Panc1 (cell line): ENCODE data around the gene RBMS3.

Source experiments
- CTCF ChIP-seq: fragments of 450-650 bp; IDR thresholded peaks from 2 replicates; pipeline ENCODE4 v1.5.1; 2017; ENCODE audit warnings: mild to moderate bottlenecking
- POLR2AphosphoS5 ChIP-seq: IDR thresholded peaks from 2 replicates; pipeline ENCODE4 v1.6.1; 2012; ENCODE audit warnings: mild to moderate bottlenecking, low read depth, low read length, moderate library complexity
- REST ChIP-seq, 2 experiments: IDR thresholded peaks; 2 replicates each; pipeline ENCODE4 v1.6.1; 2011 to 2012; ENCODE audit warnings: low read depth in 2 of 2, control low read depth in 1 of 2, low read length in 1 of 2, mild to moderate bottlenecking in 1 of 2, moderate library complexity in 1 of 2; ENCODE audit not compliant: insufficient read depth in 1 of 2
- SIN3A ChIP-seq: IDR thresholded peaks from 2 replicates; pipeline ENCODE4 v1.6.1; 2012; ENCODE audit warnings: low read depth, mild to moderate bottlenecking, low read length, moderate library complexity, borderline replicate concordance; ENCODE audit not compliant: insufficient read depth
- TCF7L2 ChIP-seq: IDR thresholded peaks from 2 replicates; pipeline ENCODE4 v1.6.1; 2011; ENCODE audit warnings: mild to moderate bottlenecking, low read depth, low read length, inconsistent platforms

DNA sequence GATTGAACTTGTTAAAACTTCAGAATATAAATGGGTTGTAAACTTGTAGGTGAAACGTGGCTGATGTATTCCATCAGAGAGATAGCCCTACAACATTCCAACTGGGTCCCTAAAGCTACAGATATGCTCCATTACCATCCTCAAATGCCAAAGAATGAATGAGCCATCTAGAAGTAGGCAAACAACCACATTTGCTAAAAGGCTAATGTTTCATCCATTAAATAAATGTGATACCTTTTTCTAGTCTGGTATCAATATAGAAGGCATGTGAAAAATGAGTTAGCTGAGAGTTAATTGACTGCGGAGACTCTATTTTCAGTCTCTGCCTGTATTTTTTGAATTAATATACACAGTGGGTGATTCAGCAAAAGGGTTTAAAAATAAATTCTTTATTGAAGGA is 203.8 kb downstream of the RBMS3 start:
- no peak for TF ChIP-seq CTCF
- no peak for TF ChIP-seq POLR2AphosphoS5
- TF ChIP-seq REST (IDR thresholded peaks at IDR 0.05; ENCODE audit: insufficient read depth in 1 of 2, low read depth in 2 of 2, low read length in 1 of 2) = no peak
- no peak for TF ChIP-seq SIN3A
- TF ChIP-seq TCF7L2 = no peak
